Measurements from ENCODE around the gene PITPNM2.
A peak's percentile ranks its signal among the peaks of the same experiment; 100 is the strongest.

PITPNM2 gene

GRCh38 chr12:123150744-123151456 is at the start of gene PITPNM2:
Gene PITPNM2, minus strand, starts transcription at chr12:123151090. Its CDS starts 116,500 bp downstream, at chr12:123034590.
- in situ Hi-C loops (cut with MboI; ENCODE audit: low pct_unique_long_range_greater_than_20kb, low sequenced_read_pairs), result no loop called here
- DNase-seq, result peak; percentile 49

GRCh38 chr12:123200414-123200813 is 49.5 kb upstream of the PITPNM2 start:
- DNase-seq, result no peak
- in situ Hi-C loops (cut with MboI; ENCODE audit: low pct_unique_long_range_greater_than_20kb, low sequenced_read_pairs), result no loop called here

GRCh38 chr12:123199936-123200335 is 49.0 kb upstream of the PITPNM2 start:
- in situ Hi-C loops (cut with MboI; ENCODE audit: low pct_unique_long_range_greater_than_20kb, low sequenced_read_pairs), result no loop called here
- DNase-seq, result no peak

- no peak for DNase-seq
- in situ Hi-C loops (cut with MboI; ENCODE audit: low pct_unique_long_range_greater_than_20kb, low sequenced_read_pairs), result no loop called here
These were observed 36.7 kb upstream of the PITPNM2 start for GRCh38 chr12:123187637-123188036.

GRCh38 chr12:123180171-123180570 is 29.3 kb upstream of the PITPNM2 start:
- in situ Hi-C loops (cut with MboI; ENCODE audit: low pct_unique_long_range_greater_than_20kb, low sequenced_read_pairs), result no loop called here
- DNase-seq, result no peak

- DNase-seq, result no peak
- in situ Hi-C loops (cut with MboI; ENCODE audit: low pct_unique_long_range_greater_than_20kb, low sequenced_read_pairs), result no loop called here
These were observed 21.1 kb upstream of the PITPNM2 start for GRCh38 chr12:123171967-123172366.

GRCh38 chr12:123167329-123167728 is 16.4 kb upstream of the PITPNM2 start:
- DNase-seq, result no peak
- in situ Hi-C loops (cut with MboI; ENCODE audit: low pct_unique_long_range_greater_than_20kb, low sequenced_read_pairs), result no loop called here

- in situ Hi-C loops (cut with MboI; ENCODE audit: low pct_unique_long_range_greater_than_20kb, low sequenced_read_pairs), result no loop called here
- DNase-seq, result no peak
These were observed 14.6 kb upstream of the PITPNM2 start for GRCh38 chr12:123165537-123165936.

GRCh38 chr12:123164710-123165261 is 13.9 kb upstream of the PITPNM2 start:
- no peak for DNase-seq
- in situ Hi-C loops (cut with MboI; ENCODE audit: low pct_unique_long_range_greater_than_20kb, low sequenced_read_pairs), result no loop called here

- no peak for DNase-seq
- in situ Hi-C loops (cut with MboI; ENCODE audit: low pct_unique_long_range_greater_than_20kb, low sequenced_read_pairs), result no loop called here
These were observed 13.3 kb upstream of the PITPNM2 start for GRCh38 chr12:123164222-123164621.

GRCh38 chr12:123163227-123163626 is 12.3 kb upstream of the PITPNM2 start:
- DNase-seq, result no peak
- in situ Hi-C loops (cut with MboI; ENCODE audit: low pct_unique_long_range_greater_than_20kb, low sequenced_read_pairs), result no loop called here

GRCh38 chr12:123160801-123161487 is 10.1 kb upstream of the PITPNM2 start:
- in situ Hi-C loops (cut with MboI; ENCODE audit: low pct_unique_long_range_greater_than_20kb, low sequenced_read_pairs), result no loop called here
- no peak for DNase-seq

GRCh38 chr12:123153906-123154305 is 3.0 kb upstream of the PITPNM2 start:
- DNase-seq, result no peak
- in situ Hi-C loops (cut with MboI; ENCODE audit: low pct_unique_long_range_greater_than_20kb, low sequenced_read_pairs), result no loop called here

GRCh38 chr12:123152833-123153232 is 1.9 kb upstream of the PITPNM2 start:
- DNase-seq, result no peak
- in situ Hi-C loops (cut with MboI; ENCODE audit: low pct_unique_long_range_greater_than_20kb, low sequenced_read_pairs), result no loop called here

- DNase-seq, result peak; percentile 12
- in situ Hi-C loops (cut with MboI; ENCODE audit: low pct_unique_long_range_greater_than_20kb, low sequenced_read_pairs), result no loop called here
These were observed 866 bp upstream of the PITPNM2 start for GRCh38 chr12:123151457-123152454.

GRCh38 chr12:123150275-123150743 is 581 bp downstream of the PITPNM2 start:
- in situ Hi-C loops (cut with MboI; ENCODE audit: low pct_unique_long_range_greater_than_20kb, low sequenced_read_pairs), result no loop called here
- DNase-seq, result peak; percentile 14

- peak; percentile 11 for DNase-seq
- in situ Hi-C loops (cut with MboI; ENCODE audit: low pct_unique_long_range_greater_than_20kb, low sequenced_read_pairs), result no loop called here
These were observed 1.2 kb downstream of the PITPNM2 start for GRCh38 chr12:123149501-123150274.

GRCh38 chr12:123149088-123149487 is 1.8 kb downstream of the PITPNM2 start:
- in situ Hi-C loops (cut with MboI; ENCODE audit: low pct_unique_long_range_greater_than_20kb, low sequenced_read_pairs), result no loop called here
- DNase-seq, result no peak

Data from KBM-7 (cell line).